ENCODE results near the gene HES6.

The HES6 gene

GRCh38 chr2:238231251-238231793 is 8.5 kb downstream of the HES6 start:
- DNase-seq: no peak

- DNase-seq: no peak
These were observed 9.1 kb downstream of the HES6 start for GRCh38 chr2:238230699-238231098.

- no peak for DNase-seq
These were observed 11.1 kb downstream of the HES6 start for GRCh38 chr2:238228700-238229099.

GRCh38 chr2:238227587-238228032 is 12.2 kb downstream of the HES6 start:
- DNase-seq: no peak

- DNase-seq: no peak
These were observed 12.9 kb downstream of the HES6 start for GRCh38 chr2:238226698-238227586.

GRCh38 chr2:238225911-238226697 is 13.7 kb downstream of the HES6 start:
- no peak for DNase-seq

GRCh38 chr2:238225121-238225520 is 14.7 kb downstream of the HES6 start:
- no peak for DNase-seq

- DNase-seq: no peak
These were observed 15.3 kb downstream of the HES6 start for GRCh38 chr2:238224356-238225035.

- no peak for DNase-seq
These were observed 18.8 kb downstream of the HES6 start for GRCh38 chr2:238220892-238221521.

GRCh38 chr2:238220274-238220891 is 19.5 kb downstream of the HES6 start:
- no peak for DNase-seq

- no peak for DNase-seq
These were observed 23.1 kb downstream of the HES6 start for GRCh38 chr2:238216651-238217184.

GRCh38 chr2:238207006-238207405 is 32.8 kb downstream of the HES6 start:
- no peak for DNase-seq

- no peak for DNase-seq
These were observed 35.7 kb downstream of the HES6 start for GRCh38 chr2:238203973-238204683.

- peak; percentile 30 for DNase-seq
These were observed 36.5 kb downstream of the HES6 start, which contains the start of gene ILKAP for GRCh38 chr2:238203094-238203972. ILKAP (minus strand) TSS chr2:238203695; CDS start chr2:238203553, 142 bp downstream.

GRCh38 chr2:238202326-238203093 is 37.3 kb downstream of the HES6 start:
- DNase-seq: no peak

GRCh38 chr2:238190445-238190844 is 49.4 kb downstream of the HES6 start:
- DNase-seq: no peak
